ENCODE data around the gene MCC.
"Not testable (repeated sequence)": the region's sequence is repeated elsewhere in the genome, so short reads cannot be mapped to it uniquely, and the experiment has no call there.

MCC gene

DNA sequence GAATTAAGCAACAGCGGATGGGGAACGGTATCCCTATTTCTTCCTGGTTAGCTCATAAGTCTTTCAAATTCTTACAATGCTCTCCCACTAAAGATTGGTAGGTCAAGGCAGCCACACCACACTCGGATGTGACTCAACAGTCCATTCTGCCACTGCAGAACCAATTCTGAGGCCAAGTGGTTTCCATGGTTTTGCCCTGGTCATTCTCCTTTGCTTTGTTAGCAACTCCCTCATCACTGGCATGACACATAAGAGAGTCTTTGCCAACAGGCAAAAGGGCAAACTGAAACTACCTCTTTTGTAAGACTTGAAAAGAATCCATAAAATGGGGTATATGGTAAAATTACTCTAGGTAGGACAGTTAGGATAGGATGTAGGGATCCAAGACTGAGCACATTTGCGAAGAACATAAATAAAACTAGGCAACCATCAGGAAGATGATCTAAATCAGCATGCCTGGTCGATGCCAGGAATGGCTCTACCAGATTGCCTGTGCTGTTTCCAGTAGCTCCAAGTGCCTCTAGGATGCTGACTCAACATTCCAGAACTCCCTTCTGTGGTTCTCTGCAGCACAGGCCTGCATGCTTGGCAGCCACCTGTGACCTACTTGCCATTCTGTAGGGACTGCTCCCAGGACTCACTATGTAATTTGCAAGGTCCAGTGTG, 406.2 kb downstream of the MCC start:
- H3K9me3 ChIP-seq (replicated peaks; ENCODE audit: insufficient read depth, low read length) = no peaks in the 10 kb centered on the region
- H3K79me2 ChIP-seq (ENCODE audit: low read length) = peaks cover 18% of the 10 kb centered on the region
- no peaks in the 10 kb centered on the region for H3K4me1 ChIP-seq (ENCODE audit: low read length)
- no peaks in the 10 kb centered on the region for H3K27me3 ChIP-seq (replicated peaks; ENCODE audit: insufficient read depth, low read length)
- H2AFZ ChIP-seq (ENCODE audit: low read length) = no peak overlapping the region
- no peaks in the 10 kb centered on the region for H3F3A ChIP-seq (ENCODE audit: insufficient read depth, low read length)
- H4K20me1 ChIP-seq (ENCODE audit: insufficient read depth, low read length) = no peaks in the 10 kb centered on the region
- TF ChIP-seq EZH2phosphoT487 (IDR thresholded peaks at IDR 0.05; ENCODE audit: low read length) (no peak), EZH2 (optimal IDR thresholded peaks at IDR 0.05; ENCODE audit: low read depth, low read length) (no peak)
- TF ChIP-seq, protein P1, sequence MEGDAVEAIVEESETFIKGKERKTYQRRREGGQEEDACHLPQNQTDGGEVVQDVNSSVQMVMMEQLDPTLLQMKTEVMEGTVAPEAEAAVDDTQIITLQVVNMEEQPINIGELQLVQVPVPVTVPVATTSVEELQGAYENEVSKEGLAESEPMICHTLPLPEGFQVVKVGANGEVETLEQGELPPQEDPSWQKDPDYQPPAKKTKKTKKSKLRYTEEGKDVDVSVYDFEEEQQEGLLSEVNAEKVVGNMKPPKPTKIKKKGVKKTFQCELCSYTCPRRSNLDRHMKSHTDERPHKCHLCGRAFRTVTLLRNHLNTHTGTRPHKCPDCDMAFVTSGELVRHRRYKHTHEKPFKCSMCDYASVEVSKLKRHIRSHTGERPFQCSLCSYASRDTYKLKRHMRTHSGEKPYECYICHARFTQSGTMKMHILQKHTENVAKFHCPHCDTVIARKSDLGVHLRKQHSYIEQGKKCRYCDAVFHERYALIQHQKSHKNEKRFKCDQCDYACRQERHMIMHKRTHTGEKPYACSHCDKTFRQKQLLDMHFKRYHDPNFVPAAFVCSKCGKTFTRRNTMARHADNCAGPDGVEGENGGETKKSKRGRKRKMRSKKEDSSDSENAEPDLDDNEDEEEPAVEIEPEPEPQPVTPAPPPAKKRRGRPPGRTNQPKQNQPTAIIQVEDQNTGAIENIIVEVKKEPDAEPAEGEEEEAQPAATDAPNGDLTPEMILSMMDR (IDR thresholded peaks at IDR 0.05; ENCODE audit: low read length) = no peak
- no peak overlapping the region for H3K27ac ChIP-seq (ENCODE audit: low read length)
- peaks cover 15% of the 10 kb centered on the region for H3K36me3 ChIP-seq (replicated peaks; ENCODE audit: insufficient read depth, low read length)
- H3K4me3 ChIP-seq (ENCODE audit: low read length) = no peak overlapping the region
- H3K9ac ChIP-seq (ENCODE audit: low read length) = no peak overlapping the region
- H3K4me2 ChIP-seq (ENCODE audit: low read depth, low read length) = no peak overlapping the region
- H3K9me2 ChIP-seq (replicated peaks; ENCODE audit: insufficient read depth, low read length) = no peaks in the 10 kb centered on the region
- DNase-seq = no peak

DNA sequence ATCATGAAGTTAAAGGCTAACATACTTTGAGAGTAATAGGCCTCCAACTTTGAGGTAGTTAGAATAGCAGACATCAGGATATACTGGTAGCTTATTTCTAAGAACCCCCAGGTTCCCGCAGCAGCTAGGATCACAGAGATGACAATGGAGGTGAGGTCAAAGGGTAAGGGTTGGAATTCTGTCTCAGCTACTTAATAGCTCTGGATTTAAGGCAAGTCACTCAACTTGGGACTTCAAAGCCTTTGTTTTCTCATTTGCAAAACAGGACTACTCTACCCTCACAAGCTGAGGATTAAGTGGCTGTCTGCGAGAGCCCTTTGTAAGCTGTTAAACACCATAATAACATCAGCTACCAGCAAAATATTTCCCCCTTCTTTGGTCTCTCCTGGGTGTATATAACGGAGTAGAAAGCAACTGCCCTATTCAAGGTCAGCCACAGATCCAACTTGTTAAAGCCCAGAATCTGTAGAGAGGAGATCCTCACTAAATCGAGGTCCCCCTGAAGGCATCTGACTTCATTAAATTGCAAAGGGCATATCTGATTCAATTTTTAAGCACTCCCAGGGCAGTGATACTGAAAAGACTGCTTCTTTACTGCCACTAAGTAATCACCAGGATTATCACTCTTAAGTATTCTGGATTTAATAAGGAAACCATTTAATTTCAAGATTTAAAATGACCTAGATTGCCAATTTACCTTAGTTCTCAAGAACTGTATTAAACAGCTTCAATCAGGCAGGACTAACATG, 407.0 kb downstream of the MCC start:
- Histone ChIP-seq H3K9me2 (replicated peaks; ENCODE audit: insufficient read depth, low read length) (no peaks in the 10 kb centered on the region), H3K4me2 (ENCODE audit: low read depth, low read length) (no peak overlapping the region), H3K27ac (ENCODE audit: low read length) (no peak overlapping the region), H3K36me3 (replicated peaks; ENCODE audit: insufficient read depth, low read length) (peaks cover 15% of the 10 kb centered on the region), H3K4me1 (ENCODE audit: low read length) (no peaks in the 10 kb centered on the region), H3K9ac (ENCODE audit: low read length) (no peak overlapping the region), H2AFZ (ENCODE audit: low read length) (no peak overlapping the region), H3K4me3 (ENCODE audit: low read length) (no peak overlapping the region), H3K79me2 (ENCODE audit: low read length) (peaks cover 10% of the 10 kb centered on the region; the same call in 1 of the 2 replicates), H3F3A (ENCODE audit: insufficient read depth, low read length) (no peaks in the 10 kb centered on the region), H4K20me1 (ENCODE audit: insufficient read depth, low read length) (no peaks in the 10 kb centered on the region), H3K27me3 (replicated peaks; ENCODE audit: insufficient read depth, low read length) (no peaks in the 10 kb centered on the region), H3K9me3 (replicated peaks; ENCODE audit: insufficient read depth, low read length) (no peaks in the 10 kb centered on the region)
- DNase-seq = no peak
- TF ChIP-seq EZH2phosphoT487 (IDR thresholded peaks at IDR 0.05; ENCODE audit: low read length) (no peak), EZH2 (optimal IDR thresholded peaks at IDR 0.05; ENCODE audit: low read depth, low read length) (no peak)
- TF ChIP-seq, protein P1 (IDR thresholded peaks at IDR 0.05; ENCODE audit: low read length) = no peak

DNA sequence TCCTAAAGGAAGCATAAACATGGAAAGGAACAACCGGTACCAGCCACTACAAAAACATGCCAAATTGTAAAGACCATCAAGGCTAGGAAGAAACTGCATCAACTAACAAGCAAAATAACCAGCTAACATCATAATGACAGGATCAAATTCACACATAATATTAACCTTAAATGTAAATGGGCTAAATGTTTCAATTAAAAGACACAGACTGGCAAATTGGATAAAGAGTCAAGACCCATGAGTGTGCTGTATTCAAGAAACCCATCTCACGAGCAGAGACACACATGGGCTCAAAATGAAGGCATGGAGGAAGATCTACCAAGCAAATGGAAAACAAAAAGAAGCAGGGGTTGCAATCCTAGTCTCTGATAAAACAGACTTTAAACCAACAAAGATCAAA, 411.6 kb downstream of the MCC start:
- H3K36me3 ChIP-seq (replicated peaks; ENCODE audit: insufficient read depth, low read length); H3K9ac ChIP-seq (ENCODE audit: low read length); H4K20me1 ChIP-seq (ENCODE audit: insufficient read depth, low read length); H3K27ac ChIP-seq (ENCODE audit: low read length); H3K9me2 ChIP-seq (replicated peaks; ENCODE audit: insufficient read depth, low read length); H2AFZ ChIP-seq (ENCODE audit: low read length); H3K4me3 ChIP-seq (ENCODE audit: low read length); H3K4me1 ChIP-seq (ENCODE audit: low read length); DNase-seq; H3K27me3 ChIP-seq (replicated peaks; ENCODE audit: insufficient read depth, low read length); H3F3A ChIP-seq (ENCODE audit: insufficient read depth, low read length); H3K9me3 ChIP-seq (replicated peaks; ENCODE audit: insufficient read depth, low read length); H3K4me2 ChIP-seq (ENCODE audit: low read depth, low read length): not testable (repeated sequence)
- peaks cover 21% of the 10 kb centered on the region; the same call in 1 of the 2 replicates for H3K79me2 ChIP-seq (ENCODE audit: low read length)

DNA sequence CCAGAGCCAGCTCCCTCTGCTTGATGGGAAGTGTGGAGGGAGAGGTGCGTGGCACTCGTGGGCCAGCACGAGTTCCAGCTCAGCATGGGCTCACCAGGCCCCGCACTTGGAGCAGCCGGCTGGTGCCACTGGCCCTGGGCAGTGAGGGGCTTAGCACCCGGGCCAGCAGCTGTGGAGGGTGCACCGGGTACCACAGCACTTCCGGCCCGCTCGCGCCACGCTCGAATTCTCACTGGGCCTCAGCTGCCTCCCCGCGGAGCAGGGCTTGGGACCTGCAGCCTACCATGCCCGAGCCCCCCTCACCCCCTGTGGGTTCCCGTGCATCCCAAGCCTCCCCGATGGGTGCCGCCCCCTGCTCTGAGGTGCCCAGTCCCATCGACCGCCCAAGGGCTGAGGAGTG, 413.2 kb downstream of the MCC start:
- Histone ChIP-seq H3F3A (ENCODE audit: insufficient read depth, low read length) (no peaks in the 10 kb centered on the region), H2AFZ (ENCODE audit: low read length) (no peak overlapping the region), H3K9me2 (replicated peaks; ENCODE audit: insufficient read depth, low read length) (no peaks in the 10 kb centered on the region), H3K36me3 (replicated peaks; ENCODE audit: insufficient read depth, low read length) (peaks cover 7% of the 10 kb centered on the region; the same call in 1 of the 2 replicates), H3K9ac (ENCODE audit: low read length) (no peak overlapping the region), H3K9me3 (replicated peaks; ENCODE audit: insufficient read depth, low read length) (no peaks in the 10 kb centered on the region), H3K4me3 (ENCODE audit: low read length) (no peak overlapping the region), H3K4me2 (ENCODE audit: low read depth, low read length) (no peak overlapping the region), H3K27ac (ENCODE audit: low read length) (no peak overlapping the region), H4K20me1 (ENCODE audit: insufficient read depth, low read length) (no peaks in the 10 kb centered on the region), H3K27me3 (replicated peaks; ENCODE audit: insufficient read depth, low read length) (no peaks in the 10 kb centered on the region), H3K4me1 (ENCODE audit: low read length) (no peaks in the 10 kb centered on the region), H3K79me2 (ENCODE audit: low read length) (peaks cover 11% of the 10 kb centered on the region; the same call in 1 of the 2 replicates)
- DNase-seq = no peak
- TF ChIP-seq EZH2phosphoT487 (IDR thresholded peaks at IDR 0.05; ENCODE audit: low read length) (no peak), EZH2 (optimal IDR thresholded peaks at IDR 0.05; ENCODE audit: low read depth, low read length) (no peak)
- TF ChIP-seq, protein P1 (IDR thresholded peaks at IDR 0.05; ENCODE audit: low read length) = no peak

DNA sequence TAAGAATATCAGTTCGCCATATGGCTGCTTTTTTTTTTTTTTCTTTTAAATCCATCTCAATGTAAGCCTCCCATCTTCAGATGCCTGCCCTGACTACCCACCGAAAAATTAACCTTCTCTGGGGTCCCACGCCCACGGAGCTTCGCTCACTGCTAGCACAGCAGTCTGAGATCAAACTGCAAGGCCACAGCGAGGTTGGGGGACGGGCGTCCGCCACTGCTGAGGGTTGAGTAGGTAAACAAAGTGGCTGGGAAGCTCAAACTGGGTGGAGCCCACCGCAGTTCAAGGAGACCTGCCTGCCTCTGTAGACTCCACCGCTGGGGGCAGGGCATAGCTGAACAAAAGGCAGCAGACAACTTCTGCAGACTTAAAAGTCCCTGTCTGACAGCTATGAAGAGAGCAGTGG, 414.6 kb downstream of the MCC start:
- H3F3A ChIP-seq (ENCODE audit: insufficient read depth, low read length); H3K9me3 ChIP-seq (replicated peaks; ENCODE audit: insufficient read depth, low read length); H3K27me3 ChIP-seq (replicated peaks; ENCODE audit: insufficient read depth, low read length); H3K27ac ChIP-seq (ENCODE audit: low read length); H3K9me2 ChIP-seq (replicated peaks; ENCODE audit: insufficient read depth, low read length); H3K4me1 ChIP-seq (ENCODE audit: low read length); DNase-seq; H2AFZ ChIP-seq (ENCODE audit: low read length); H3K9ac ChIP-seq (ENCODE audit: low read length); H3K36me3 ChIP-seq (replicated peaks; ENCODE audit: insufficient read depth, low read length); H3K4me2 ChIP-seq (ENCODE audit: low read depth, low read length); H3K4me3 ChIP-seq (ENCODE audit: low read length); H4K20me1 ChIP-seq (ENCODE audit: insufficient read depth, low read length): not testable (repeated sequence)
- H3K79me2 ChIP-seq (ENCODE audit: low read length) = peaks cover 14% of the 10 kb centered on the region; the same call in 1 of the 2 replicates

Data from MM.1S (cell line).